ENCODE results near the gene PTPN14. TPM values are rescaled to one million over a fixed set of nuclear protein-coding genes. Genes with fewer than 3 reads are reported as not detected.

The PTPN14 gene
- total and polyA plus RNA-seq, 2 experiments from 2014 or later = 18.7 to 70.2 TPM

DNA sequence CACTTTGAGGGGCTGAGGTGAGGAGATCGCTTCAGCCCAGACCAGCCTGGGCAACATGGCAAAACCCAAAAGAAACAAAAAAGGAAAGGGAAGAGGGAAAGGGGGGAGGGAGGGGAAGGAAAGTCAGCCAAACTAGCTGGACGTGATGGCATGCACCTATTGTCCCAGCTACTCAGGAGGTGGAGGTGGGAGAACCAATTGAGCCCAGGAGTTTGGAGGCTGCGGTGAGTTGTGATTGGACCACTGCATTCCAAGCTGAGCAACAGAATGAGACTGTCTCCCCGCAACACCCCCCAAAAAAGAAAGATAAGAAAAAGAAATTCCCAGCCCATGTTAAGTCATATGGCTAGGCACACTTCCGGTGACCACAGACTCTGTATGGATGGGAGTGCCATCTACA lies 128.4 kb downstream of the PTPN14 start:
- no peaks in the 10 kb centered on the region for H3K36me3 ChIP-seq (ENCODE audit: insufficient read depth)
- no peak overlapping the region for H3K4me3 Mint-ChIP-seq
- H3K36me3 Mint-ChIP-seq (ENCODE audit: low read depth) = no peaks in the 10 kb centered on the region
- H3K4me2 ChIP-seq = peak overlapping the region; percentile 24; the same call in 1 of the 2 replicates
- no peak for TF ChIP-seq POLR2AphosphoS5 (IDR thresholded peaks at IDR 0.05; ENCODE audit: low read depth)
- TF ChIP-seq, protein P1, sequence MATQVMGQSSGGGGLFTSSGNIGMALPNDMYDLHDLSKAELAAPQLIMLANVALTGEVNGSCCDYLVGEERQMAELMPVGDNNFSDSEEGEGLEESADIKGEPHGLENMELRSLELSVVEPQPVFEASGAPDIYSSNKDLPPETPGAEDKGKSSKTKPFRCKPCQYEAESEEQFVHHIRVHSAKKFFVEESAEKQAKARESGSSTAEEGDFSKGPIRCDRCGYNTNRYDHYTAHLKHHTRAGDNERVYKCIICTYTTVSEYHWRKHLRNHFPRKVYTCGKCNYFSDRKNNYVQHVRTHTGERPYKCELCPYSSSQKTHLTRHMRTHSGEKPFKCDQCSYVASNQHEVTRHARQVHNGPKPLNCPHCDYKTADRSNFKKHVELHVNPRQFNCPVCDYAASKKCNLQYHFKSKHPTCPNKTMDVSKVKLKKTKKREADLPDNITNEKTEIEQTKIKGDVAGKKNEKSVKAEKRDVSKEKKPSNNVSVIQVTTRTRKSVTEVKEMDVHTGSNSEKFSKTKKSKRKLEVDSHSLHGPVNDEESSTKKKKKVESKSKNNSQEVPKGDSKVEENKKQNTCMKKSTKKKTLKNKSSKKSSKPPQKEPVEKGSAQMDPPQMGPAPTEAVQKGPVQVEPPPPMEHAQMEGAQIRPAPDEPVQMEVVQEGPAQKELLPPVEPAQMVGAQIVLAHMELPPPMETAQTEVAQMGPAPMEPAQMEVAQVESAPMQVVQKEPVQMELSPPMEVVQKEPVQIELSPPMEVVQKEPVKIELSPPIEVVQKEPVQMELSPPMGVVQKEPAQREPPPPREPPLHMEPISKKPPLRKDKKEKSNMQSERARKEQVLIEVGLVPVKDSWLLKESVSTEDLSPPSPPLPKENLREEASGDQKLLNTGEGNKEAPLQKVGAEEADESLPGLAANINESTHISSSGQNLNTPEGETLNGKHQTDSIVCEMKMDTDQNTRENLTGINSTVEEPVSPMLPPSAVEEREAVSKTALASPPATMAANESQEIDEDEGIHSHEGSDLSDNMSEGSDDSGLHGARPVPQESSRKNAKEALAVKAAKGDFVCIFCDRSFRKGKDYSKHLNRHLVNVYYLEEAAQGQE (IDR thresholded peaks at IDR 0.05; ENCODE audit: unreplicated experiment) = no peak
- TF ChIP-seq, protein P2, sequence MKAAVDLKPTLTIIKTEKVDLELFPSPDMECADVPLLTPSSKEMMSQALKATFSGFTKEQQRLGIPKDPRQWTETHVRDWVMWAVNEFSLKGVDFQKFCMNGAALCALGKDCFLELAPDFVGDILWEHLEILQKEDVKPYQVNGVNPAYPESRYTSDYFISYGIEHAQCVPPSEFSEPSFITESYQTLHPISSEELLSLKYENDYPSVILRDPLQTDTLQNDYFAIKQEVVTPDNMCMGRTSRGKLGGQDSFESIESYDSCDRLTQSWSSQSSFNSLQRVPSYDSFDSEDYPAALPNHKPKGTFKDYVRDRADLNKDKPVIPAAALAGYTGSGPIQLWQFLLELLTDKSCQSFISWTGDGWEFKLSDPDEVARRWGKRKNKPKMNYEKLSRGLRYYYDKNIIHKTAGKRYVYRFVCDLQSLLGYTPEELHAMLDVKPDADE (IDR thresholded peaks at IDR 0.05) = no peak
- no peak for TF ChIP-seq ZNF114 (CRISPR knock-in tag; IDR thresholded peaks at IDR 0.05)
- no peak for TF ChIP-seq CREB1 (CRISPR knock-in tag; IDR thresholded peaks at IDR 0.05; ENCODE audit: low read depth)
- TF ChIP-seq EZH2phosphoT487 (IDR thresholded peaks at IDR 0.05; ENCODE audit: unreplicated experiment) = no peak
- TF ChIP-seq JUNB (IDR thresholded peaks at IDR 0.05; ENCODE audit: unreplicated experiment) = no peak
- TF ChIP-seq, protein P3, sequence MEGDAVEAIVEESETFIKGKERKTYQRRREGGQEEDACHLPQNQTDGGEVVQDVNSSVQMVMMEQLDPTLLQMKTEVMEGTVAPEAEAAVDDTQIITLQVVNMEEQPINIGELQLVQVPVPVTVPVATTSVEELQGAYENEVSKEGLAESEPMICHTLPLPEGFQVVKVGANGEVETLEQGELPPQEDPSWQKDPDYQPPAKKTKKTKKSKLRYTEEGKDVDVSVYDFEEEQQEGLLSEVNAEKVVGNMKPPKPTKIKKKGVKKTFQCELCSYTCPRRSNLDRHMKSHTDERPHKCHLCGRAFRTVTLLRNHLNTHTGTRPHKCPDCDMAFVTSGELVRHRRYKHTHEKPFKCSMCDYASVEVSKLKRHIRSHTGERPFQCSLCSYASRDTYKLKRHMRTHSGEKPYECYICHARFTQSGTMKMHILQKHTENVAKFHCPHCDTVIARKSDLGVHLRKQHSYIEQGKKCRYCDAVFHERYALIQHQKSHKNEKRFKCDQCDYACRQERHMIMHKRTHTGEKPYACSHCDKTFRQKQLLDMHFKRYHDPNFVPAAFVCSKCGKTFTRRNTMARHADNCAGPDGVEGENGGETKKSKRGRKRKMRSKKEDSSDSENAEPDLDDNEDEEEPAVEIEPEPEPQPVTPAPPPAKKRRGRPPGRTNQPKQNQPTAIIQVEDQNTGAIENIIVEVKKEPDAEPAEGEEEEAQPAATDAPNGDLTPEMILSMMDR (conservative IDR thresholded peaks at IDR 0.05; ENCODE audit: low read depth in 2 of 2) = no peak
- TF ChIP-seq NANOG (IDR thresholded peaks at IDR 0.05; ENCODE audit: borderline replicate concordance) = no peak
- TF ChIP-seq STAT1 (IDR thresholded peaks at IDR 0.05; ENCODE audit: unreplicated experiment) = no peak
- TF ChIP-seq EZH2 (IDR thresholded peaks at IDR 0.05; ENCODE audit: low read depth, unreplicated experiment) = no peak
- no peak for TF ChIP-seq ZNF331 (CRISPR knock-in tag; IDR thresholded peaks at IDR 0.05; ENCODE audit: low read depth)
- no peaks in the 10 kb centered on the region for H4K20me1 ChIP-seq (replicated peaks; ENCODE audit: insufficient read depth)
- no peak overlapping the region for H3K4me3 ChIP-seq
- H3K27ac ChIP-seq (ENCODE audit: low read depth) = 0 out of 2 replicates have a peak overlapping the region, but pooled peaks have one; percentile 57
- H3K4me1 Mint-ChIP-seq = peaks cover 62% of the 10 kb centered on the region
- peaks cover 67% of the 10 kb centered on the region for H3K79me2 ChIP-seq (replicated peaks; ENCODE audit: insufficient read depth)
- H3K9me3 Mint-ChIP-seq = no peaks in the 10 kb centered on the region; the same call in 2 of the 3 replicates
- peak overlapping the region; percentile 35; the same call in 1 of the 2 replicates for H3K27ac Mint-ChIP-seq
- H3K27me3 ChIP-seq (ENCODE audit: insufficient read depth) = no peaks in the 10 kb centered on the region
- H3K4me1 ChIP-seq (ENCODE audit: insufficient read depth) = peaks cover 41% of the 10 kb centered on the region
- no peaks in the 10 kb centered on the region for H3K27me3 Mint-ChIP-seq (ENCODE audit: insufficient read depth, low read depth, poor library complexity)
- no peak overlapping the region for H2AFZ ChIP-seq
- ATAC-seq (peak; percentile 17; the same call in 2 of the 3 replicates), DNase-seq (ENCODE audit: low spot score) (no peak)
- H3F3A ChIP-seq (replicated peaks; ENCODE audit: low read depth) = no peaks in the 10 kb centered on the region
- H3K9me2 ChIP-seq (ENCODE audit: insufficient read depth) = no peaks in the 10 kb centered on the region

Measured in GM23338 (cell line).